IPS DF 4.7 (cell line): ENCODE measurements around the gene HOXD13.

Source experiments
- DNase-seq: peaks from one replicate; pipeline ENCODE4 v3.0.0-alpha.2; 2013; ENCODE audit warnings: low spot score; ENCODE audit errors: extremely low read depth

HOXD13 gene

GRCh38 chr2:176080540-176081375 lies 11.8 kb upstream of the HOXD13 start:
- DNase-seq: no peak

GRCh38 chr2:176081376-176081836 lies 11.1 kb upstream of the HOXD13 start:
- DNase-seq: no peak

GRCh38 chr2:176081837-176082524 lies 10.5 kb upstream of the HOXD13 start:
- no peak for DNase-seq

GRCh38 chr2:176082525-176082823 lies 10.0 kb upstream of the HOXD13 start:
- no peak for DNase-seq

- no peak for DNase-seq
Measured at GRCh38 chr2:176082824-176083751, 9.4 kb upstream of the HOXD13 start.

GRCh38 chr2:176083796-176084261 lies 8.7 kb upstream of the HOXD13 start, which contains the start of gene EVX2:
EVX2 (minus strand) TSS chr2:176083962; CDS start chr2:176083776, 186 bp downstream.
- DNase-seq: no peak

GRCh38 chr2:176084611-176085119 lies 7.9 kb upstream of the HOXD13 start:
- no peak for DNase-seq

- no peak for DNase-seq
Measured at GRCh38 chr2:176085120-176085788, 7.3 kb upstream of the HOXD13 start.

- no peak for DNase-seq
Measured at GRCh38 chr2:176085861-176086771, 6.4 kb upstream of the HOXD13 start.

- no peak for DNase-seq
Measured at GRCh38 chr2:176087330-176088047, 5.0 kb upstream of the HOXD13 start.

- no peak for DNase-seq
Measured at GRCh38 chr2:176088048-176088936, 4.2 kb upstream of the HOXD13 start.

GRCh38 chr2:176088937-176089842 lies 3.3 kb upstream of the HOXD13 start:
- DNase-seq: no peak

GRCh38 chr2:176089843-176090395 lies 2.6 kb upstream of the HOXD13 start:
- no peak for DNase-seq

GRCh38 chr2:176090862-176091261 lies 1.7 kb upstream of the HOXD13 start:
- no peak for DNase-seq

- DNase-seq: no peak
Measured at GRCh38 chr2:176091329-176092258, 927 bp upstream of the HOXD13 start.
